KBM-7 (cell line): ENCODE measurements around the gene GUCY1B1.

Experiments
- DNase-seq: peaks from one replicate; pipeline ENCODE4 v3.0.0-alpha.2; 2015
- in situ Hi-C: fragments of 300-500 bp; cut with MboI; formaldehyde crosslinking; loops from 2 replicates; pipeline ENCODE4 v1.14.3; 2020; ENCODE audit warnings: low sequenced_read_pairs, low pct_unique_long_range_greater_than_20kb, mixed read lengths

The GUCY1B1 gene

DNA sequence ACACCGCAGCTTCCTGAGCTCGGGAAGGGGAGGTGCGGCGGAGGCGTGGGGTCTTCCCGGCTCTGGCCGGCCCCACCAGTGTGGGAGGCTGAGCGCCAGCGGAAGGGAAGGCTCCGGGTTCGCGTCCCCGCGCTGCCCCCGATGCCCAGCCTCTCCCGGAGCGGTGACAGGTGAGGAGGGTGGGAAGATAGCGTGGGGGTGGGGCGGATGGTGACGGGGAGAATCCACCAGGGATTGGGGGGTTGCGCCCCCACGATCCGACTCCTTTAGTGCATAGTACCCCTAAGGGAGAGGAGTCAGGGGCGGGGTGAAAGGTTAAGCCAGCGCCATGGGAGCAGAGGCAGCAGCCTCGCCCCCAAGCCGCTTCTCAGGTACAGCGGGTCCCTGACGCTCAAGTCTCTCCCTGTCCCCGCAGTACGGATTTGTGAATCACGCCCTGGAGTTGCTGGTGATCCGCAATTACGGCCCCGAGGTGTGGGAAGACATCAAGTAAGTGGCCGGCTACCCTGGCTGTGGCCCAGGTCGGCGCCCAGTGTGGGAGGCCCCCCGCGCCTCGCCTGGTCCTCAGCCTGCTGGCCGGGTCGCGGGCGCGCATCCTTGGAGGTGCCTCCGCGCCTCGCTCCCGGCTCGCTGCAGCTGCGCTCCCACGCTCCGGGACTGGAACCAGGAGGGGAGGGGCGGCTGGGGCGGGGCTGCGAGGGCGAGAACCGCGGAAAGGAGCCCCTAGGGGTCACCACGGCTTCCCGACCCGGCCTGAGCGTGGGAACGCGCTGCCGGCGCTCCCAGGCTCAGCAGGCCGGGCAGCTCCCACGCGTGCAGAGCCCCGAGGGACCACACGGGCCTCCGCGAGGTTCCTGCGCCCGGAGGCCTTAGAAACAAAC, 791 bp downstream of the GUCY1B1 start:
- in situ Hi-C loops: no loop called here
- DNase-seq: peak; percentile 58

DNA sequence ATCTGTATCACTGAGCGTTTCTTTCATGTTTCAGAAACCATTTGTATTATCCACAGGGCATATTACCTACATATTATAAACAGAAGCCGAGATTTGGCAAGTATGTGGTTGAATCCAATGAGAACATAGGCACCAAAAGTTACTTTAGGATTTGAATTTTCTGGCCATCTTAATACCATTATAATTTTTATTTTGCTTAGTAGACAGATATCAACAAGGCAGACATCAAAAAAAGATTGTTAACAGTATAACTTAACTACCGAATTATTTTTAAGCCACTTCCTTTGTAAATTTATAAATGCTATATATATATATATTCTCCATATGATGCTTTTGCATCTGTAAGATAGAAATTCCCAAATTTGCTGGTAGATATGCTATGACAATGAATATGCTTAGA, 2.2 kb downstream of the GUCY1B1 start:
- in situ Hi-C loops: no loop called here
- no peak for DNase-seq

DNA sequence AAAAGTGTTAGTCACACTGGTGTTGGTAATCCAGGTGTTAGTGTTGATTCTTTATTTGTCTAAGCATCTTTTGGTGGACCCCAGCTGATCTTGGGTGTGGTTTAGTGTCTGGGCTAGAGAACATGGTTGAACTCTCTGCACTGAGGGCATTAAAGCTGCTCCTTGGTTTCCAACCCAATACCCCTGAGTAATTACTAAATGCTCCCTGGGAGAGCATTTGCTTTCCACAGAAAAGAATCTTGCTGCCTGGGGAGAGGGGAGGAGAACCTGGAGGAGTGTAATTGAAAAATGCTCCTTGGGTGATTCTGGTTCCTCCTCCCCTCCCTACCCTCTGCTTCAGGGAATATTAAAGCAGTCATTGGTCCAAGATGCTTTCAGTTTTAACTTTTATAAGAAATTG, 3.1 kb downstream of the GUCY1B1 start:
- DNase-seq: no peak
- in situ Hi-C loops: no loop called here

DNA sequence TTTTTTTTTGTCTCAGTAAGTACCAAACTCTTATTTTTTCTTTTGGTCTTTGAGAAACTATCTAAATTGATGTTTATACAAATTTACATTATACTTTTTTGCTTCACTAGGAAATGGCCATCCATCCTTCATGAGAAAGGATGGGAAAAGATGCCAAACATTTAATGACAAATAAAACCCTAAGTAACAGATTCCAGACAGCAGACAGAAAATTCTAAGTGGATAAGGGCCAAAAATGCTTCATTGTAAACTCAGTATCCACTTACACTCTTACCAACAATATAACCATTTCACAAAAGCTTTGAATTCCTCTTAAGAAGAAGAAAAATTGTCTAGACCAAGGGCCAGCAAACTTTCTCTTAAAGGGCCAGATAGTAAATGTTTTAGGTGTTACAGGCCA, 3.5 kb downstream of the GUCY1B1 start:
- in situ Hi-C loops: no loop called here
- no peak for DNase-seq

DNA sequence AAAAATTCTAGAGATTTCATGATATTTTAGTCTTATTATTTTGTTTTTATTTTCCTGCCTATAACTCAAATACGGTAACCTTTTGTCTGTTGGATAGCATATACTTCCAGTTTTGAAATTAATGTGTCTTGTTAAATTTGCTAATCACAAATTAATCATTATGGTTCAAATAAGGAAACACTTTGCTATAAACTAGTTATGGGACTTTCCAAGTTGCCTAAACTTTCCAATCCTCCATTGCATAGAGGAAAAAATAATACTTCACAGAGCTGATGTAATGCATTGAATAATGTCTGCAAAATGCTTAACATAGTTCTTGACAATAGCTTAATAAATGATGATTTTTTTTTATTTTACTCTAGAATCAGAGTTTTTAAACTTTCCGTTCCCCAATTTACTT, 4.7 kb downstream of the GUCY1B1 start:
- in situ Hi-C loops: no loop called here

DNA sequence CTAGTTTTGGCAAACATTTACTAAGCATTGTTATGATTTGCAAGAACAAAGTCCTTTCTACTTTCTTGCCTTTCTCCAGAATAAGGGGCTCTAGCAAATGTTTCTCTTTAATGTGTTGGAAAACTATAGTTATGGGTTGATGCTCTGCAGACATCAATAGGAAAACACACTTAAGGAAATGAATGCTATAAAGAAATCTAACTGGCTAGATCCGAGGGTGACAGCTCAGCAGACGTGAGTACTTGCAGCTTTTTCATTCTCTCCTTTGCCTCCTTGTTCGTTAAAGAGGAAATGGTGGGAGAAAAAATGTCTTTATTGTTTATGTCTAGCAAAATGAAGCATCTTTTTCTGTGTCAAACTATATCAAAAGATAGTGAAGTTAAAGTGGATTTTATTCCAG, 6.3 kb downstream of the GUCY1B1 start:
- no peak for DNase-seq
- in situ Hi-C loops: no loop called here

More for the DNA sequence above, 4.7 kb downstream of the GUCY1B1 start:
- no peak for DNase-seq

DNA sequence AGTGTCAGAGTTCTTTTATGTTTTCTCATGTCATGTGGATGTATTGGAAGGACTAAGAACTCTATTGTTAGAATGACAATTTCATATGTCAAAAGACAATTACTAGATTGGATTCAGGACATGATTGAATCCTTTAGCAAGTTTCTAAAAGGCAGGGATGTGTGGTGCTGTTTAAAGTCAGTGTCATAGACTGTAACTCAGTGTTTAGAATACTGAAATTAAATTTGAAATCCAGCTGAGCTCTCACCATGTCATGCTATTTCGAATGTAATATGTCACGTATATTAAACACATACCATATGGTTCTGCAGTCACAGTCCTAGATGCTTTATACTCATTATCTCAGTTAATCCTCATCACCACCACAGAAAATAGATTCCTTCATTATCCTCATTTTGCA, 7.8 kb downstream of the GUCY1B1 start:
- no peak for DNase-seq

DNA sequence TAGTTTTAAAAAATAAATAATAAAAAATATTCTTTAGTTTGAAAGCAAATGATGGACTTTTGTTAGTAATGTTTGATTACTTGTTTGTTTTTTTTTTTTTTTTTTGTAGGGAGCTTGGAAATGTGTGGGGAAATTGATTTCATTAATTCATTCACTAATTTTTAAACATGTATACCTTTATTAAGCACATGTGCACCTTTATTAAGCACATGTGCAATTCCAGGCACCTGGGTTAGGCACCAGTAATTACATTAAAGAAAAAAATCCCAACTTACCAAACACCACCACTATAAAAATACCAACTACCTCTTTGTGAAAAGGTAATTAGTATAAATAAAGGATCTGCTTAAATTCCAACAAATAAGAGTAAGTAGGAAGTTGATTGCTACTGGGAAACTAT, 9.5 kb downstream of the GUCY1B1 start:
- DNase-seq: no peak
- in situ Hi-C loops: no loop called here

More for the DNA sequence above, 7.8 kb downstream of the GUCY1B1 start:
- in situ Hi-C loops: no loop called here

DNA sequence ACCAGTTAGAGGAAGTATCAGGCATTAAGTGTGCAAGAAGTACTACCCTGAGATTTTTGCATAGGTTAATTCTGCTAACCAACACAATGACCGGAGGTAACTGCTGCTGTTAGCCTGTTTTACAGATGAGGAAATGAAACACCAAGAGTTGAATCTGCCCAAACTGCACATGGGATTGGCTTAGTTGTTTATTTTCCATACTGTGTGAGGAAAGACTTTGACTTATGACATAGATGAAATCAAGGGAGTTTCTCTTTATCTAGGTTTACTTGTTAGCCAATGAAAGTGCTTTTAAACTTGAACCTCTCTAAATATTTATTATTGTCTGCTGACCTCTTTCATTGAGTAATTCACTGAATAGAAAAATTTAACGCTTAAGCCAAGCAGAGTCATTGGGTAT, 10.3 kb downstream of the GUCY1B1 start:
- DNase-seq: peak; percentile 5
- in situ Hi-C loops: no loop called here

DNA sequence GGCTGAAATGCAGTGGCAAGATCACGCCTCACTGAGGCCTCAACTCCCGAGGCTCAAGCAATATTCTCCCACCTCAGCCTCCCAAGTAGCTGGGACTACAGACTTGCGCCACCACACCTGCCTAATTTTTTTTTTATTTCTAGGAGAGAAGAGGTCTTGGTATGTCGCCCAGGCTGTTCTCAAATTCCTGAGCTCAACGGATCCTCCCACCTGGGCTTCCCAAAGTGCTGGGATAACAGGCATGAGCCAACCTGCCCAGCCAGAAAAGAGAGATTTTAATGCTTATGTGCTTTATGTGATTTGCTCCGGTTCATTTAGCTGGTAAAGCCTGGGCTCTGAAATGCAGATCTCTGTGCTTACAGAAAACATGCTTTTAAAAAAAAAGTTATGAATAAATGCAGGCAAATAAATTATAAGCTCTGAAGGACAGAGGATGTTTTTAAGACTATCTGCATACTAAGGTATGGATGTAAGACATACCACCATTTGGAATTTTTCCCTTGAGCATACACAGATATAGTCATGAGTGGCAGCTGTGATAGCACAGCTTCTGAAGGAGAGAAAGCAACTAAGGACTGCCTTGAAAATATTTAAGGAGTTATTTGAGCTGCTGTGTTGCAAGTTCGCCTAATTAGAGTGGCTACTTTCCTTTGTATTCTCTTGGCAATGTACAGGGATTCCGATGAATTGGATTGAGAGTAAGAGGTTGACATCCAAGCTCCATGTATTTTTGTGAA, 13.8 kb downstream of the GUCY1B1 start:
- DNase-seq: no peak

DNA sequence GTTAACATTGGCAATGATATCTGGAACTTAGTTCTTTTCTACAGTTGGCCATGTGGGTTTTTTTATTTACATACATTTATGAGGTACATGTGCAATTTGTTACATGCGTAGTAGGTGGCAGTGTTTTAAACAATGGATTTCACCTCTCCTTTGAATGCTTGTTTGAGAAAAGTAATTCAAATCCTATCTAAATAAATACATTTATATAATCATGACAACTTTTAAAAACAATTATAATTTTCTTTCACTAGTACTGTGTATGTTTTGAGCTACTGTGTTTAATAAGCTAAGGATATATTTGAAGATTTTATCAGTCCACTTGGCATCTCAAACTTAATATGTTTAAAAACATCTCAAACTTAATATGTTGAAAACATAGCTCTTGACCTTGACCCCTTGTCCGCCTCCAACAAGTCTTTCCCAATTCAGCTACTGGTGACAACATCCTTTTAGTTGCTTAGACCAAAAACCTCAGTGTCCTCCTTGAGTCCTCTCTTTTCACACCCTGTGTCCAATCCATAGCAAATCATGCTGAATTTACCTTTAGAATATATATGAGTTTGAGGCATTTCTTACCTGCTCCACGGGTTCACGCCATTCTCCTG, 14.5 kb downstream of the GUCY1B1 start:
- DNase-seq: no peak
- in situ Hi-C loops: no loop called here

More for the DNA sequence above, 13.8 kb downstream of the GUCY1B1 start:
- in situ Hi-C loops: no loop called here

DNA sequence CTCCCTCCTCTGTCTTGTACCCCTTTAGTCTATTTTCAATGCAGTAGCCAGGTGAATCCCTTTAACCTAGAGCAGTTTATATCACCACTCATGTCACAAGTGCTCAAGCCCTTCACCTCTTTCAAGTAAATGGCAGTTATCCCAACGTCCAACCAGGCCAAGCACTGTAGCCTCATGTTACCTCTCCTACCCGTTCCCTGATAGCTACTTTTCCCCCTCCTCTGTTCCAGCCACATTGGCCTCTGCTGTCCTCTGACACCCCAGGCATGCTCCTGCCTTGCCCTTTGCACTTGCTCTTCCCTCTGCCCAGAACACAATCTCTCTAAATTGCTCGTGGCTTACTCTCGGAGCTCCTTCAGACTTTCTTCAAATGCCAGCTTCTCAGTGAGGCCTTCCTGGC, 15.2 kb downstream of the GUCY1B1 start:
- DNase-seq: no peak
- in situ Hi-C loops: no loop called here

DNA sequence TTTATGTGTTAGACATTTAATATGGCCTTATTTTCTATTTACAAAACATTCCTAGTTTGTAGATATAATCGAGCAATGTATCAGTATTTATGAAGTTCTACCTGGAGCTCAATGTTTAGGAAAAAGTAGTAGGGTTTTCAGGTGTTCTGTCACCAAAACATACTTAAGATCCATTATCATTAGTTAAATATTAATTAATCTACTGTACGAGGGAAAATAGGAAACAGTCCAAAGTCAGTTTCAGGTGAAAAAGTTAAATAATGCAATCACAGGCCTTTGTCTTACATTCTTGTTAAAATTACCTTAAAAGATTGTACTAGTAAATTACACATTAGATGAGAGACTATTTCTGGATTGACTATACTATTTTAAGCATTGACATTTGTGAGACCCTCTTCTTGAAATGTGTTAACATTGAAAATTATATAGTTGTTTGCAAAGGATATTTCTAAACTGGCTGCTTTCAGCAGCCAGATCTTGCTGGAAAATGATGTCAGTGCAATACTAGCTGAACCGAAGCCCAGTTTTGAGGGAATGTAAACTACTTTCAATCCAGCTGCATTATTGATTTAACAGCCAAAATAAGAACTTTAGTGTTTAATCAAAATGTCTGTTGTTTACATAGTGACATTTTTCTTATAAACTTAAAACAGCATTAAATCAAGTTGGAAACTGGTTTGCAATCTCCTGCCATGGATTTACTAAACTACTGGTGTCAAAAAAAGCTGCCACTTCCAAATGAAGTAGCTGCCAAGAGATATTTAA, 19.3 kb downstream of the GUCY1B1 start:
- DNase-seq: no peak
- in situ Hi-C loops: loop anchor here (25.0 kb wide), 2 partner anchors 266 to 366 kb away; no protein-coding TSS in a partner anchor

DNA sequence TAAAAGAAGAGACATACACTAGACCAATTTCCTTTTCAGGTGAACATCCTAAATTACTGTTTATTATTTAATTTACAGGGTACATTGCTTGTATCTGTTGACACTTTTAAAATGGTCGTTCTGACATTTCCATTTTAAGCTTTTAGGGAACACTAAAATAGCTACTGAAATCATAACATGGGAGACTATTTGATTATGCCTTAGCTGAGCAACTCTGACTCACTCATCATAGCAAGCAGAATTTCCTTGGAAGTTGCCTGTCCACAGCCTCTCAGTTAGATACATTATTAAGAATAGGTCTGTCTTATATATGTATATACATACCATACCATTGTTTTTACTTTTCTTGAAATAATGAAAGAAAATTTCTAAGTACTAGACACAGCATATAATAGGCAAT, 22.0 kb downstream of the GUCY1B1 start:
- DNase-seq: no peak
- in situ Hi-C loops: loop anchor here (25.0 kb wide), 2 partner anchors 268 to 368 kb away; no protein-coding TSS in a partner anchor

DNA sequence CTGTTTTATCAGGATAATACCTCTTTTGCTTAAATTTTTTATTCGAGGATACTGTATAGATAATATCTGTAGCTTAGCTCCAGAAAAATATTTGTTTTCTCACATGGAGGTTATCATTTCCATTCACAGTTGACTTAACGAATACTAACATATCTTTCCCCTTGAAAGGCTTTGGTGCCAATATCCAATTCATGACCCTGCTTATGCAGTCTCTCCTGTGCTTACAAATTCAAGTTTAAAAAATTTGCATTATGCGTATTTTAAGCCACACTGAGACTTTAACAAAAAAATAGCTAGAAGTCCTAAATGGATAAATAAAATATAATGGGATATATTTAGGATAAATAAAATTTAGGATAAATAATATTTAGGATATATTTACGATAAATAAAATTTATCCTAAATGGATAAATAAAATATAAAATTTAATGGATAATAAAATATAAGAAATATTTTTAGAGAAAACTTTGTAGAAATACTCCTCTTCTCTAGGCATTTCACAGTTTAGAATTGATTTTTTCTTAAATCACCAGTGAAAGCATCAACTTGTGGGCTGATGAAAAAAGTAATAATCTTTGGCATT, 22.5 kb downstream of the GUCY1B1 start:
- in situ Hi-C loops: loop anchor here (25.0 kb wide), 2 partner anchors 269 to 369 kb away; no protein-coding TSS in a partner anchor
- DNase-seq: no peak

DNA sequence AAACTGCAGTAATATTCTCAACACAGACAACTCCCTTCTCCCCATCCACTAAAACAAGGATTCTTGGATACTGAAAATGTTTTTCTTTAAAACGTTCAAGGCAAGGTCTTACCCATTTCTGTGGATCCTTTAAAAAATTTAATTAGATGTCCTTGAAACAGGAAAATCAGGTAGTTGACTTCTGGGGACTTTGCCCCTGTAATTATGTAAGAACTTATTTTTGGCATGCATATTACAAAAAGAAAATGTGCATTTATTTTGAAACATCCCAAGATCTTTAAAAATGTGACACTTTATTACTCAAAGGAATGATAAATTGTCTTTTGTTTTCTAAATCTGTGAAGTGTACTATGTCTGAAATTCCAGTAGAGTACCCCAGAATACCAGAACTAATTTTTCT, 25.8 kb downstream of the GUCY1B1 start:
- no peak for DNase-seq
- in situ Hi-C loops: loop anchor here (25.0 kb wide), 2 partner anchors 272 to 372 kb away; no protein-coding TSS in a partner anchor

DNA sequence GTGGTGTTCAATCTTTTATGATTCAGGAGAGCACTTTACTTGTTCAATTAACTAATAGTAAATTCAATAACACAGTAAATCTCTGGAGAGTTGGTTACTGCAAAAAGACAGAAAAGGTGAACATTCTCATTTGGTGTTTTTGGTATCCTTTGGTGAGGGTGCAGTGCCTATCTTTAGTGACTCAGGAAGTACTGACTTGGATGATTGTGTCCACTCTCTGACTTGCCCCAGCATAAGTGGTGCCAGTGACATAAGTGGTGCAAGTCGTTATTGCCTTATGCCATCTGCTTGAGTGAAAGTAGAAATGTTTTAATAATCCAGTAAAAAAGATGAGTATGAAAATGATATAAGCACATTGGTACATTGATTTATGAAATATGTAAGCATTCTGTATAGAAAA, 27.0 kb downstream of the GUCY1B1 start:
- DNase-seq: no peak
- in situ Hi-C loops: loop anchor here (25.0 kb wide), 2 partner anchors 274 to 374 kb away; no protein-coding TSS in a partner anchor

DNA sequence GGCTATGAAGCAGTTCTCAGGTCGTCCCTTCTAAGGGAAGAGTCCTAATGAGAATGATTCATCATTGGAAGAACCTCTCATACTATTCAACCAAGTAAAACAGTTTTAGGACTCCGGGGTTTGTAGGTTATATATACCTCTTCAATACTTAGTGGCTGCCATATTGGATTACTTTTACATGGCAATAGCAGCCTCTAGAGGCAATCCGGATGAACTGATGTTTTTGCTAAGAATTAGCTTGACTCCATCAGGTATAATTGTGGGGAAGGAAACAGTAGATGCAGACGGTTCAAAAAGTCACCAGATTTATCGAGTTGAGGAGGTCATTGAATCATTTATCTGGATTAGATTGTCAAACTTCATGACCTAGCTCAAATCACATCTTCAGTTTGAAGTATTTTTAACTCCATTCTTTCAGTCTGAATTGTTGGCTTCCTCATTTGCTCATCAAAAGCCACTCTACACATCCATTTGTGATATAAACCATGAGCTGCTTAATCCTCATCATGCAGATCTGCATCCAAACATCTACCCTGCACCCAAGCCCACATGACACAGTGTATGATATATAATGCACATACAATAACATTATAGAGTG, 28.4 kb downstream of the GUCY1B1 start:
- in situ Hi-C loops: loop anchor here (25.0 kb wide), 2 partner anchors 275 to 375 kb away; no protein-coding TSS in a partner anchor
- peak; percentile 83 for DNase-seq
